Astrocyte (in vitro differentiated cells and primary cell): ENCODE data around the gene ENOPH1. TPM values are rescaled to one million over a fixed set of nuclear protein-coding genes. Genes with fewer than 3 reads are reported as not detected.

Source experiments
- DNase-seq: peaks from one replicate; pipeline ENCODE4 v3.0.0-alpha.2; 2010; ENCODE audit warnings: low read depth
- FAIRE-seq: peaks from 2 replicates; lab custom pipeline; 2011; peaks lifted over from hg19 to GRCh38; lab: Jason Lieb, UNC
- H2AFZ ChIP-seq: 2 replicates; pipeline ENCODE4 v1.6.0; 2012; ENCODE audit warnings: low read depth, low read length, inconsistent platforms
- H3K27ac ChIP-seq: 2 replicates; pipeline ENCODE4 v1.5.1; 2011; ENCODE audit warnings: low read depth, low read length, inconsistent platforms
- H3K27me3 ChIP-seq: 2 replicates; pipeline ENCODE4 v1.6.0; 2011; ENCODE audit warnings: low read length, inconsistent platforms; ENCODE audit not compliant: insufficient read depth
- H3K36me3 ChIP-seq: 2 replicates; pipeline ENCODE4 v1.5.1; 2011; ENCODE audit warnings: low read length, inconsistent platforms; ENCODE audit not compliant: insufficient read depth
- H3K4me1 ChIP-seq: 2 replicates; pipeline ENCODE4 v1.5.1; 2011; ENCODE audit warnings: low read length, inconsistent platforms; ENCODE audit not compliant: insufficient read depth
- H3K4me2 ChIP-seq: 2 replicates; pipeline ENCODE4 v1.6.0; 2012; ENCODE audit warnings: low read length, inconsistent platforms
- H3K4me3 ChIP-seq: 2 replicates; pipeline ENCODE4 v1.5.1; 2011; ENCODE audit warnings: low read depth, mild to moderate bottlenecking, low read length, inconsistent platforms; ENCODE audit not compliant: insufficient read depth
- H3K79me2 ChIP-seq: 2 replicates; pipeline ENCODE4 v1.6.0; 2012; ENCODE audit warnings: mild to moderate bottlenecking, low read length, inconsistent platforms; ENCODE audit not compliant: insufficient read depth
- H3K9ac ChIP-seq: 2 replicates; pipeline ENCODE4 v1.6.0; 2012; ENCODE audit warnings: mild to moderate bottlenecking, low read length, inconsistent platforms
- H3K9me3 ChIP-seq: 2 replicates; pipeline ENCODE4 v1.5.1; 2012; ENCODE audit warnings: low read depth, mild to moderate bottlenecking, low read length, inconsistent platforms; ENCODE audit not compliant: insufficient read depth
- H4K20me1 ChIP-seq: 2 replicates; pipeline ENCODE4 v1.6.0; 2012; ENCODE audit warnings: low read length, inconsistent platforms; ENCODE audit not compliant: insufficient read depth
- H3K27ac Mint-ChIP-seq: one replicate; pipeline ENCODE4 v1.8.0; 2021; ENCODE audit warnings: mild to moderate bottlenecking, mixed read lengths; ENCODE audit not compliant: unreplicated experiment
- H3K27me3 Mint-ChIP-seq: one replicate; pipeline ENCODE4 v1.8.0; 2021; ENCODE audit warnings: low read depth, mixed read lengths; ENCODE audit not compliant: unreplicated experiment
- H3K36me3 Mint-ChIP-seq: one replicate; pipeline ENCODE4 v1.8.0; 2021; ENCODE audit warnings: low read depth, mixed read lengths; ENCODE audit not compliant: unreplicated experiment
- H3K4me1 Mint-ChIP-seq: one replicate; pipeline ENCODE4 v1.8.0; 2021; ENCODE audit warnings: low read depth, mixed read lengths; ENCODE audit not compliant: unreplicated experiment
- H3K4me3 Mint-ChIP-seq: one replicate; pipeline ENCODE4 v1.8.0; 2021; ENCODE audit warnings: mild to moderate bottlenecking, moderate library complexity, mixed read lengths; ENCODE audit not compliant: unreplicated experiment
- H3K9me3 Mint-ChIP-seq: one replicate; pipeline ENCODE4 v1.8.0; 2021; ENCODE audit warnings: mild to moderate bottlenecking, mixed read lengths; ENCODE audit not compliant: unreplicated experiment
- CTCF ChIP-seq: IDR thresholded peaks from 2 replicates; pipeline ENCODE4 v1.5.1; 2011; ENCODE audit warnings: low read depth, mild to moderate bottlenecking, inconsistent platforms, low read length, moderate library complexity; ENCODE audit not compliant: insufficient read depth
- EZH2 ChIP-seq: IDR thresholded peaks from 2 replicates; pipeline ENCODE4 v1.6.1; 2012; ENCODE audit warnings: mild to moderate bottlenecking, low read length, inconsistent platforms; ENCODE audit not compliant: insufficient read depth
- total RNA-seq: library from RNA; stranded (reverse); gene quantifications from 2 replicates; pipeline ENCODE4 v1.2.1, GENCODE V29; 2021

The ENOPH1 gene
- total RNA-seq, 1 donor from 2014 or later = 32.6 TPM

GRCh38 chr4:82436780-82437179, 6.4 kb downstream of the ENOPH1 start:
- Histone ChIP-seq H3K36me3 (no peaks in the 10 kb centered on the region), H3K4me3 (no peak overlapping the region), H3K4me1 (peaks cover 7% of the 10 kb centered on the region), H3K9me3 (no peaks in the 10 kb centered on the region), H3K9ac (no peak overlapping the region), H3K27ac (no peak overlapping the region), H3K27me3 (no peaks in the 10 kb centered on the region), H3K4me2 (no peak overlapping the region), H4K20me1 (peaks cover 77% of the 10 kb centered on the region), H2AFZ (no peak overlapping the region), H3K79me2 (peaks cover 99% of the 10 kb centered on the region)
- peaks cover 5% of the 10 kb centered on the region for H3K36me3 Mint-ChIP-seq
- peak overlapping the region; percentile 82 for H3K27ac Mint-ChIP-seq
- FAIRE-seq = no peak
- no peak for DNase-seq
- no peaks in the 10 kb centered on the region for H3K27me3 Mint-ChIP-seq
- no peak overlapping the region for H3K4me3 Mint-ChIP-seq
- TF ChIP-seq CTCF = no peak
- no peak for TF ChIP-seq EZH2
- no peaks in the 10 kb centered on the region for H3K9me3 Mint-ChIP-seq
- H3K4me1 Mint-ChIP-seq = peaks cover 19% of the 10 kb centered on the region

- Histone ChIP-seq H3K36me3 (no peaks in the 10 kb centered on the region), H3K27me3 (no peaks in the 10 kb centered on the region), H3K79me2 (peaks cover 99% of the 10 kb centered on the region), H3K9ac (no peak overlapping the region), H3K4me1 (peaks cover 7% of the 10 kb centered on the region), H2AFZ (no peak overlapping the region), H3K4me3 (no peak overlapping the region), H4K20me1 (peaks cover 71% of the 10 kb centered on the region), H3K4me2 (no peak overlapping the region), H3K9me3 (no peaks in the 10 kb centered on the region), H3K27ac (no peak overlapping the region)
- no peak for FAIRE-seq
- H3K27ac Mint-ChIP-seq = peak overlapping the region; percentile 82
- peak overlapping the region; percentile 36 for H3K4me3 Mint-ChIP-seq
- peaks cover 6% of the 10 kb centered on the region for H3K36me3 Mint-ChIP-seq
- H3K27me3 Mint-ChIP-seq = no peaks in the 10 kb centered on the region
- H3K4me1 Mint-ChIP-seq = peaks cover 19% of the 10 kb centered on the region
- TF ChIP-seq EZH2 (no peak), CTCF (no peak)
- peak; percentile 16 for DNase-seq
- H3K9me3 Mint-ChIP-seq = no peaks in the 10 kb centered on the region
These were observed 7.1 kb downstream of the ENOPH1 start for GRCh38 chr4:82437285-82438005.

GRCh38 chr4:82439088-82439487, 8.7 kb downstream of the ENOPH1 start:
- Histone ChIP-seq H3K79me2 (peaks cover 96% of the 10 kb centered on the region), H4K20me1 (peaks cover 55% of the 10 kb centered on the region), H3K4me3 (no peak overlapping the region), H3K27ac (no peak overlapping the region), H3K9me3 (no peaks in the 10 kb centered on the region), H3K36me3 (no peaks in the 10 kb centered on the region), H3K4me2 (no peak overlapping the region), H3K9ac (no peak overlapping the region), H3K4me1 (peaks cover 7% of the 10 kb centered on the region), H2AFZ (no peak overlapping the region), H3K27me3 (no peaks in the 10 kb centered on the region)
- no peak for FAIRE-seq
- Mint-ChIP-seq H3K27me3 (no peaks in the 10 kb centered on the region), H3K4me3 (no peak overlapping the region), H3K27ac (no peak overlapping the region), H3K4me1 (peaks cover 13% of the 10 kb centered on the region), H3K9me3 (no peaks in the 10 kb centered on the region), H3K36me3 (peaks cover 6% of the 10 kb centered on the region)
- no peak for TF ChIP-seq CTCF
- TF ChIP-seq EZH2 = no peak
- DNase-seq = no peak
